Activated naive CD4-positive, alpha-beta T cell treated with anti-CD3 and anti-CD28 coated beads for 36 hours (primary cell): ENCODE results near the gene RENBP. TPM values are rescaled to one million over a fixed set of nuclear protein-coding genes. Genes with fewer than 3 reads are reported as not detected.
"Not testable (repeated sequence)": the region's sequence is repeated elsewhere in the genome, so short reads cannot be mapped to it uniquely, and the experiment has no call there.

Experiments
- CTCF ChIA-PET: fragments of 350-600 bp; sonication (Branson Sonifier 250); formaldehyde crosslinking; loops from one replicate; lab custom pipeline; 2021; ENCODE audit warnings: antibody characterized with exemption; lab: Charles Lee
- DNase-seq: peaks from one replicate; pipeline ENCODE4 v3.0.0-alpha.2; 2020
- H3K27ac Mint-ChIP-seq: one replicate; pipeline ENCODE4 v1.8.0; 2021; ENCODE audit warnings: mild to moderate bottlenecking, mixed read lengths
- H3K27me3 Mint-ChIP-seq: one replicate; pipeline ENCODE4 v1.8.0; 2021; ENCODE audit warnings: low read depth, mixed read lengths
- H3K36me3 Mint-ChIP-seq: one replicate; pipeline ENCODE4 v1.8.0; 2021; ENCODE audit warnings: low read depth, mixed read lengths
- H3K4me1 Mint-ChIP-seq: one replicate; pipeline ENCODE4 v1.8.0; 2021; ENCODE audit warnings: low read depth, mixed read lengths
- H3K4me3 Mint-ChIP-seq: one replicate; pipeline ENCODE4 v1.8.0; 2021; ENCODE audit warnings: mild to moderate bottlenecking, moderate library complexity, mixed read lengths
- H3K9me3 Mint-ChIP-seq: one replicate; pipeline ENCODE4 v1.8.0; 2021; ENCODE audit warnings: mixed read lengths
- intact Hi-C: fragments of 100-400 bp; cut with micrococcal nuclease; formaldehyde crosslinking; loops from one replicate; pipeline ENCODE4 v1.15.1; 2023
- total RNA-seq, 2 experiments: library from RNA; stranded (reverse); gene quantifications; one replicate each; pipeline ENCODE4 v1.2.3, GENCODE V29; 2021

RENBP gene
- total RNA-seq, 2 experiments from 2014 or later = 11.3 to 13.1 TPM

DNA sequence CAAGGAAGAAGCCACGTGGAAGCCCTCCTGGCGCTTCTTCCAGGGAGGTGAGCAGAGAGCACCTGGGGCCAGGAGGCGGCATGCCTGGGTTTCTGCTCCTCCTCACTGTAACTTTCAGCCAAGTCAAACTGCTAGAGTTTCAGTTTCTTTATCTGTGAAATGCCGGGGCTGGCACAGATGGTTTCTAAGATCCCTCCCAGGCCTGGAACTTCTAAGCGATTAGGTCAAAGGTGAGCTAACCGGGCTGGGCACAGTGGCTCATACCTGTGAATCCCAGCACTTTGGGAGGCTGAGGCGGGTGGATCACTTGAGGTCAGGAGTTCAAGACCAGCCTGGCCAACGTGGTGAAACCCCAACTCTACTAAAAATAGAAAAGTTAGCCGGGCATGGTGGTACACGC is 36.0 kb upstream of the RENBP start:
- not testable (repeated sequence) for H3K36me3 Mint-ChIP-seq, H3K9me3 Mint-ChIP-seq, H3K27me3 Mint-ChIP-seq
- peaks cover 52% of the 10 kb centered on the region for H3K4me1 Mint-ChIP-seq
- CTCF ChIA-PET = interaction anchor here (1.4 to 1.7 kb wide), 2 partner anchors 9 to 14 kb away, joined by 3 to 6 read pairs; partner anchors contain the start of gene HCFC1
- peak overlapping the region; percentile 95 for H3K27ac Mint-ChIP-seq
- intact Hi-C loops = loop anchor here (5.0 kb wide), 1 partner anchor 37 kb away; the partner anchor contains the start of gene IRAK1
- peak overlapping the region; percentile 67 for H3K4me3 Mint-ChIP-seq
- DNase-seq = peak; percentile 60

GRCh38 chrX:153974726-153975286 is 30.4 kb upstream of the RENBP start:
- intact Hi-C loops = loop anchor here (5.0 kb wide), 2 partner anchors 502 to 503 kb away; partner anchors contain the start of genes HAUS7 and LAGE3
- CTCF ChIA-PET = interaction anchor here (0.8 to 2.2 kb wide), 2 partner anchors 11 to 39 kb away, joined by 3 to 4 read pairs; no protein-coding TSS in a partner anchor
- Mint-ChIP-seq H3K9me3 (no peaks in the 10 kb centered on the region), H3K27me3 (no peaks in the 10 kb centered on the region), H3K4me3 (peak overlapping the region; percentile 84), H3K36me3 (peaks cover 8% of the 10 kb centered on the region), H3K4me1 (peaks cover 17% of the 10 kb centered on the region), H3K27ac (peak overlapping the region; percentile 96)
- no peak for DNase-seq

GRCh38 chrX:153974003-153974725 is 29.7 kb upstream of the RENBP start:
- no peak for DNase-seq
- Mint-ChIP-seq H3K4me3 (peak overlapping the region; percentile 84), H3K36me3 (peaks cover 11% of the 10 kb centered on the region), H3K4me1 (peaks cover 17% of the 10 kb centered on the region), H3K27me3 (no peaks in the 10 kb centered on the region), H3K9me3 (no peaks in the 10 kb centered on the region), H3K27ac (peak overlapping the region; percentile 96)
- intact Hi-C loops = loop anchor here (5.0 kb wide), 2 partner anchors 502 to 503 kb away; partner anchors contain the start of genes HAUS7 and LAGE3
- CTCF ChIA-PET = interaction anchor here (0.8 to 2.2 kb wide), 2 partner anchors 11 to 39 kb away, joined by 3 to 4 read pairs; no protein-coding TSS in a partner anchor

DNA sequence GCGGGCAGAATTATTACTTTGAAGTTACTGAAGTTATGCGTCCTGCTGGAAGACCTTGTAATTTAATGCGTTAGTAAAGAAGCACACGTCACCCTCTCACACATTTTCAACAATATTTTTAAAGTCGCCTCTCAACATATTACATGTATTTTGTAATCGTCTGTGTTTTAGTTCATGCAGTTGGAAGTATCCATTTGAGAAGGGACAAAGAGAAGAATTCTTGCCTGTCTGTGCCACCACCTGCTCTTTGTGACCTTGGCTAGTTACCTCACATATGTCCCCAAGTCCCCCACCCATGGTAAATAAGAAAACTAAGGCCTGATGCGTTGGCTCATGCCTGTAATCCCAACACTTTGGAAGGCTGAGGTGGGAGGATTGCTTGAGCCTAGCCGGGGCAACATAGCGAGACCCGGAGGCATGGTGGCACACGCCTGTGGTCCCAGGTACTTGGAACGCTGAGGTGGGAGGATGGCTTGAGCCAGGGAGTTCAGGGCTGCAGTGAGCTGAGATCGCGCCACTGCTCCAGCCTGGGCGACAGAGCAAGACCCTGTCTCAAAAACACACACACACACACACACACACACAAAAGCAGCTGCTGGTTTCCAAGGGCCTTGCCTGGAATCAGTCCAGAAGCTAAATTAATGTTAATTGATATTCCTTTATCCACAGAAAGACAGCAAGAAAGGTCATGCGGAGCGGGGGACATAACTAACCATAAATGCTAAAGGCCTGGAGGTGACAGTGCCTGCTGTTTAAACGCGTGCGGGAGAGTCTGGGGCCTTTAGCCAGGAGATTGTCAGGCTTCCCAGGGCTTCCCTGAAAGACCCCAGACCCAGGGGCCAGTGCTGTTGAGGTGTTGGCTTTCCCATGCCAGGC is 28.9 kb upstream of the RENBP start:
- Mint-ChIP-seq H3K36me3 (peaks cover 14% of the 10 kb centered on the region), H3K27me3 (no peaks in the 10 kb centered on the region), H3K4me3 (peak overlapping the region; percentile 84), H3K27ac (peak overlapping the region; percentile 96), H3K4me1 (peaks cover 17% of the 10 kb centered on the region), H3K9me3 (no peaks in the 10 kb centered on the region)
- CTCF ChIA-PET = interaction anchor here (2.2 kb wide), 1 partner anchor 40 kb away, joined by 4 read pairs; no protein-coding TSS in a partner anchor
- no peak for DNase-seq
- intact Hi-C loops = loop anchor here (5.0 kb wide), 2 partner anchors 501 to 504 kb away; partner anchors contain the start of genes HAUS7 and LAGE3

DNA sequence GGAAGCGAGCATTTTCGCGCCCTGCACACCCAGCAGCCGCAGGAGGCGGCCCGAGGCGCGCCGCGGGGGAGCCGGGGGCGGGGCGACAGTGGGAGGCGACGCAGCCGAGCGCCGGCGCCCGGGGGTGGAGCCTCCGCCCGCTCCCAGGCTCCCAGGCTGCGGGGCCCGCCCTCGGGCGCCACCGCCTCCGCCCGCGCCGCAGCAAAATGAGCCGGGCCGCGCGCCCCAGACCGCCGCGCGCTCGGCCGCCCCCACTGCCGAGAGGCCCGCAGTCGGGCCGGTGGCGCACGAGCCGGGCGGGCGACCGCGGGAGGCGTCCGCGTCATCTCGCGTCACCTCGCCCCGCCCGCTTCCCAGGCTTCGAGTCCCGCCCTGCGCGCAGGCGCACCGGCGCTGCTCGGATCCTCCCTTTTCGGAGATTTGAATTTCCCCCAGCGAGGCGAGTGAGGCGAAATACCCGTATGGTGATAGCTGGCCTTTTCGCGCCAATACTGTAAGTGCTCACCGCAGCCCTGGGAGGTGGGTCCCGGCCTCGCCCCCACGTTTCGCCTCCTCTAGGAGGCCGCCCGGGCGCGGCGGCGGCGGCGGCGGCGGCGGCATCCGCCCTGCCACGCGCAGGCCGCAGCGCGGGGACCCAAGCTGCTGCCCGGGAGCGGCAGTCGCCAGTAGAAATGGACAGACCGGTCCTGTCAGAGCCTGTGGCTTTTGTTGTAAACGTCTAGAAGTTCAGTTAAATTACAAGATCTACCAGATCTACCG is 28.1 kb upstream of the RENBP start, which contains the start of gene TMEM187:
TSS of gene TMEM187 (plus strand) at position 387 of the 759 bp plus-strand sequence. CDS start 9,309 bp downstream, outside the sequence.
- CTCF ChIA-PET = interaction anchor here (1.8 to 2.2 kb wide), 2 partner anchors 8 to 41 kb away, joined by 4 to 6 read pairs; no protein-coding TSS in a partner anchor
- peak; percentile 91 for DNase-seq
- no peaks in the 10 kb centered on the region for H3K27me3 Mint-ChIP-seq
- H3K27ac Mint-ChIP-seq = peak within 1 kb of the TSS; percentile 100
- no peaks in the 10 kb centered on the region for H3K9me3 Mint-ChIP-seq
- peak within 1 kb of the TSS; percentile 100 for H3K4me3 Mint-ChIP-seq
- H3K4me1 Mint-ChIP-seq = peaks cover 24% of the 10 kb centered on the region
- H3K36me3 Mint-ChIP-seq = peaks cover 22% of the 10 kb centered on the region
- intact Hi-C loops = loop anchor here (1.0 to 5.0 kb wide), 5 partner anchors 12 to 505 kb away; partner anchors contain the start of genes HAUS7, LAGE3, MECP2 and RPL10

DNA sequence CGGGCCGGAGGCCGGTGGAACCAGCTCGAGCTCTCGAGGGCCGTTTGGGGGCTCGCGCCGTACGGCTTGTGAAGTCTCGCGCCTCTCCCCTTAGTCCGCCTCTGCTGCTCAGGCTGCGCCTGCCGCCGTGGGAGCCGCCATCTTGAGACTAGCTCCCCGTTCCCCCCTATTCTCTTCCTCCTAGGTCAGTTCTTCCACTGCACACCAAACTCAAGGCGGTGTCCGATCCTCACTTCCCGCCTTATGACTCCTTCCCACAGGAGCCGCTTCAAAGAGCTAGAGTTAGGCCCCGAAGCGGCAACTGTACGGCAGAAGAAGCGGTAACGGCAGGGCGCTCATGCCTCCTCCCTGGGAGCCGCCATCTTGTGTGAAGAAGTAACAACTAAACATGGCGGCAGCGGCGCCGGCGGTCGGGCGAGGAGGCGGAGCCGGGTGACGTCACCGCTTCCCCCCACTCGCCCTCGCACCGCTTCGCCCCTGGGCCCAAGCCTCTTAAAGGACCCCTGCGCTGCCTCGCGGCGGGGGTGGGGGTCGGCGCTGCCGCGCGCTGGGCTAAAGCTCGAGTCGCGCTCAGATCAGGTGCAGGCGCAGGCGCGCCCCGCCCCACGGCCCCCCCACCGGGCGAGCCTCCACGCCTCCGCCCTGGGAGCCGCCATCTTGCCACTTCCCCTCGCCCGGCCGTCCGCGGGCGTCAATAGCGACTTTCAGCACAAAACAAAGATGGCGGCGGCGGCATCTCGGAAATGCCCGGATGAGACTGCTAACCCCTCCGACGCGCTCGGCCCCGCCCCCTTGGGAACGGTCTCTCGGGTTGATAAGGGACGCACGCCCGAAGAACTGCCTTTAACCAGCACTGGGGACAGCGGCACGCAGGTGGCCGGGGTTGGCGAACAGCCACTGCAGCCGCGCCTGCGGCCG is 27.3 kb upstream of the RENBP start, which contains the start of gene HCFC1:
TSS of gene HCFC1 (minus strand) at position 369 of the 918 bp plus-strand sequence. CDS start 978 bp downstream, outside the sequence.
- intact Hi-C loops = loop anchor here (1.0 to 5.0 kb wide), 9 partner anchors 13 to 506 kb away; partner anchors contain the start of genes ABCD1, BCAP31, HAUS7 and IDH3G
- Mint-ChIP-seq H3K27me3 (no peaks in the 10 kb centered on the region), H3K9me3 (no peaks in the 10 kb centered on the region), H3K4me3 (peak within 1 kb of the TSS; percentile 100), H3K36me3 (peaks cover 26% of the 10 kb centered on the region), H3K27ac (peak within 1 kb of the TSS; percentile 100), H3K4me1 (peaks cover 31% of the 10 kb centered on the region)
- CTCF ChIA-PET = interaction anchor here (0.6 to 1.8 kb wide), 4 partner anchors 9 to 77 kb away, joined by 3 to 6 read pairs (median 3); no protein-coding TSS in a partner anchor
- DNase-seq = peak; percentile 91

- peak; percentile 90 for DNase-seq
- H3K27ac Mint-ChIP-seq = peak overlapping the region; percentile 100
- intact Hi-C loops = loop anchor here (1.0 to 5.0 kb wide), 6 partner anchors 43 to 506 kb away; partner anchors contain the start of genes ABCD1, BCAP31, HAUS7 and IDH3G
- H3K4me3 Mint-ChIP-seq = peak overlapping the region; percentile 100
- H3K9me3 Mint-ChIP-seq = no peaks in the 10 kb centered on the region
- H3K36me3 Mint-ChIP-seq = peaks cover 26% of the 10 kb centered on the region
- CTCF ChIA-PET = interaction anchor here (0.6 to 1.8 kb wide), 4 partner anchors 10 to 78 kb away, joined by 3 to 6 read pairs (median 3); no protein-coding TSS in a partner anchor
- H3K4me1 Mint-ChIP-seq = peaks cover 37% of the 10 kb centered on the region
- no peaks in the 10 kb centered on the region for H3K27me3 Mint-ChIP-seq
Observed at GRCh38 chrX:153971124-153971449, 26.6 kb upstream of the RENBP start.

- Mint-ChIP-seq H3K4me3 (peak overlapping the region; percentile 100), H3K9me3 (no peaks in the 10 kb centered on the region), H3K27ac (peak overlapping the region; percentile 100), H3K4me1 (peaks cover 36% of the 10 kb centered on the region), H3K27me3 (no peaks in the 10 kb centered on the region), H3K36me3 (peaks cover 26% of the 10 kb centered on the region)
- intact Hi-C loops = loop anchor here (1.0 to 5.0 kb wide), 6 partner anchors 42 to 507 kb away; partner anchors contain the start of genes ABCD1, BCAP31, HAUS7 and IDH3G
- CTCF ChIA-PET = interaction anchor here (0.6 to 1.8 kb wide), 3 partner anchors 10 to 50 kb away, joined by 3 to 6 read pairs (median 3); no protein-coding TSS in a partner anchor
- peak; percentile 39 for DNase-seq
Observed at GRCh38 chrX:153970357-153971123, 26.1 kb upstream of the RENBP start.

DNA sequence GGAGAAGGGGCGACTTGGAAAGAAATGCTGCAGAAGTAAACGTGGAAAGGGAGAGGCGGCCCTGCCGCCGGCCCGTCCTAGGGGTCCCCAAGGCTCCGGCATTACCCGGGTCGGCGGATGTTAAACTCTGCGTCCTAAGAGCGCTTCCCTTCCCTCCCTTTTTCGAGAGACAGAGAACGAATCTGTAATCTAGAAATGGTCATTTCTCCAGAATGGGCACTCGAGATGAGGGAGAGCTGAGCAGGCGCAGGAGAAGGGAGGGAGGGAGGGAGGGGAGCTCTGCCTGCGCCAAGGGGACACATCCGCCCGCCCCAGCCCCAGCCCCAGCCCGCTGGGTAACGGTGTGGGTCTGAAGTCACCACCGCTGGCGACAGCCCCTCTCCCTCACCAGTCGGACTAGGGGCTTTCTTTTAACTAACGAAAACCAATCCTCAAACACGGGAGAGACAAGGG is 25.5 kb upstream of the RENBP start:
- H3K9me3 Mint-ChIP-seq = no peaks in the 10 kb centered on the region
- peak overlapping the region; percentile 100 for H3K4me3 Mint-ChIP-seq
- H3K4me1 Mint-ChIP-seq = peaks cover 36% of the 10 kb centered on the region
- peak; percentile 38 for DNase-seq
- H3K27me3 Mint-ChIP-seq = no peaks in the 10 kb centered on the region
- CTCF ChIA-PET = interaction anchor here (0.7 to 4.2 kb wide), 2 partner anchors 22 to 60 kb away, joined by 3 to 32 read pairs; no protein-coding TSS in a partner anchor
- peaks cover 26% of the 10 kb centered on the region for H3K36me3 Mint-ChIP-seq
- intact Hi-C loops = loop anchor here (2.0 to 5.0 kb wide), 3 partner anchors 245 to 507 kb away; partner anchors contain the start of genes ABCD1, BCAP31, HAUS7 and LAGE3
- peak overlapping the region; percentile 100 for H3K27ac Mint-ChIP-seq
